Loucy (cell line): ENCODE results near the gene CERS6.

Experiments
- H2AFZ ChIP-seq: fragments of 200-600 bp; sonication (generic); 2 replicates; pipeline ENCODE4 v1.6.0; 2016; ENCODE audit warnings: antibody characterized with exemption, mild to moderate bottlenecking, low read length, moderate library complexity
- H3F3A ChIP-seq: fragments of 200-600 bp; 2 replicates; pipeline ENCODE4 v1.6.0; 2016; ENCODE audit warnings: antibody characterized with exemption, low read depth, mild to moderate bottlenecking
- H3K27me3 ChIP-seq: fragments of 200-600 bp; sonication (generic); 2 replicates; pipeline ENCODE4 v1.6.1; 2014; ENCODE audit warnings: low read length, mild to moderate bottlenecking; ENCODE audit not compliant: insufficient read depth, poor library complexity, severe bottlenecking
- H3K36me3 ChIP-seq: fragments of 200-600 bp; sonication (generic); 2 replicates; pipeline ENCODE4 v1.6.1; 2016; ENCODE audit warnings: low read length; ENCODE audit not compliant: insufficient read depth
- H3K4me1 ChIP-seq: fragments of 200-600 bp; sonication (generic); 2 replicates; pipeline ENCODE4 v1.5.1; 2014; ENCODE audit warnings: low read length, mild to moderate bottlenecking; ENCODE audit not compliant: insufficient read depth, poor library complexity, severe bottlenecking
- H3K4me2 ChIP-seq: fragments of 200-600 bp; sonication (generic); 2 replicates; pipeline ENCODE4 v1.6.0; 2014; ENCODE audit warnings: antibody characterized with exemption, low read length, low read depth, mild to moderate bottlenecking; ENCODE audit not compliant: poor library complexity, severe bottlenecking
- H3K4me3 ChIP-seq: fragments of 200-600 bp; sonication (generic); 2 replicates; pipeline ENCODE4 v1.5.1; 2014; ENCODE audit warnings: low read length, mild to moderate bottlenecking, mixed read lengths; ENCODE audit not compliant: poor library complexity, severe bottlenecking
- H3K79me2 ChIP-seq: fragments of 200-600 bp; sonication (generic); 2 replicates; pipeline ENCODE4 v1.6.1; 2014; ENCODE audit warnings: low read length; ENCODE audit not compliant: insufficient read depth
- H3K9ac ChIP-seq: fragments of 200-600 bp; sonication (generic); 2 replicates; pipeline ENCODE4 v1.6.0; 2014; ENCODE audit warnings: mild to moderate bottlenecking, low read depth, low read length, moderate library complexity; ENCODE audit not compliant: poor library complexity, severe bottlenecking
- H3K9me2 ChIP-seq: fragments of 200-600 bp; sonication (generic); replicated peaks from 2 replicates; pipeline ENCODE4 v1.6.1; 2016; ENCODE audit warnings: low read depth, low read length, mixed read lengths
- H3K9me3 ChIP-seq: fragments of 200-600 bp; sonication (generic); 2 replicates; pipeline ENCODE4 v1.6.1; 2014; ENCODE audit warnings: mild to moderate bottlenecking, antibody characterized with exemption, low read length, low read depth; ENCODE audit not compliant: insufficient read depth
- H4K20me1 ChIP-seq: fragments of 200-600 bp; sonication (generic); 2 replicates; pipeline ENCODE4 v1.6.0; 2014; ENCODE audit warnings: antibody characterized with exemption, low read length, mild to moderate bottlenecking; ENCODE audit not compliant: insufficient read depth, poor library complexity, severe bottlenecking
- CTCF ChIP-seq: fragments of 200-600 bp; sonication (generic); conservative IDR thresholded peaks from 2 replicates; pipeline ENCODE4 v1.5.1; 2014; ENCODE audit warnings: mild to moderate bottlenecking, antibody characterized with exemption, low read length
- EZH2phosphoT487 ChIP-seq: fragments of 200-600 bp; IDR thresholded peaks from 2 replicates; pipeline ENCODE4 v1.6.1; 2018; ENCODE audit warnings: antibody characterized with exemption, mild to moderate bottlenecking, moderate library complexity, borderline replicate concordance

Gene CERS6

GRCh38 chr2:168611091-168611490 lies 155.0 kb downstream of the CERS6 start:
- H3K9ac ChIP-seq = no peak overlapping the region
- no peak overlapping the region for H3K4me3 ChIP-seq
- peaks cover 3% of the 10 kb centered on the region; the same call in 1 of the 2 replicates for H3K9me3 ChIP-seq
- no peaks in the 10 kb centered on the region for H3F3A ChIP-seq
- TF ChIP-seq EZH2phosphoT487 (no peak), CTCF (no peak)
- H2AFZ ChIP-seq = no peak overlapping the region
- H3K79me2 ChIP-seq = no peaks in the 10 kb centered on the region; the same call in 1 of the 2 replicates
- H4K20me1 ChIP-seq = no peaks in the 10 kb centered on the region
- peaks cover 8% of the 10 kb centered on the region for H3K4me1 ChIP-seq
- no peak overlapping the region for H3K4me2 ChIP-seq
- H3K36me3 ChIP-seq = no peaks in the 10 kb centered on the region
- H3K27me3 ChIP-seq = no peaks in the 10 kb centered on the region
- H3K9me2 ChIP-seq = no peaks in the 10 kb centered on the region

- no peaks in the 10 kb centered on the region for H3F3A ChIP-seq
- H3K4me3 ChIP-seq = no peak overlapping the region
- H3K9me2 ChIP-seq = no peaks in the 10 kb centered on the region
- no peaks in the 10 kb centered on the region; the same call in 1 of the 2 replicates for H3K79me2 ChIP-seq
- H4K20me1 ChIP-seq = no peaks in the 10 kb centered on the region
- H3K4me1 ChIP-seq = peaks cover 8% of the 10 kb centered on the region
- no peak overlapping the region for H2AFZ ChIP-seq
- H3K9ac ChIP-seq = no peak overlapping the region
- no peak overlapping the region for H3K4me2 ChIP-seq
- TF ChIP-seq CTCF (no peak), EZH2phosphoT487 (no peak)
- no peaks in the 10 kb centered on the region for H3K9me3 ChIP-seq
- H3K27me3 ChIP-seq = no peaks in the 10 kb centered on the region
- H3K36me3 ChIP-seq = no peaks in the 10 kb centered on the region
These were observed 156.0 kb downstream of the CERS6 start for GRCh38 chr2:168611896-168612650.

DNA sequence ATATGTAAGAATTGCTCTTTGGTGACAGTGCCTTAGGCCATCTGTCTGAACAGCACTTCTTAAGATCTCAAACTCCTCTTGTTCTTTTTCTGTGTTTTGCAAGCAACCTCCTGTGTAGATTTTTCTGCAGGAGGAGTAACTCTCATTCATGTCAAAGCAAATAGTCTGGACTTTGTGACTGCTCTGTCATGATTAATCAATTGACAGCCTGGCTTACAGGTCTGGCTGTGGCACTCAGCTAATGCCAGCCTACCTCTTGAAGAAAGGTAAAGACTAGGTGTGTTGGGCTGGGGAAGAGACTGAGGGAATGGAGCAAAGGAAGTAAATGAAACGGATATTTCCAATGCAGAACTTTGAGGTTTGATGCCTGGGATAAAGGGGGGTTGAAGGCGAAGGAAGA lies 156.6 kb downstream of the CERS6 start:
- TF ChIP-seq EZH2phosphoT487 (no peak), CTCF (no peak)
- H3K9me3 ChIP-seq = no peaks in the 10 kb centered on the region
- no peak overlapping the region for H2AFZ ChIP-seq
- H4K20me1 ChIP-seq = no peaks in the 10 kb centered on the region
- H3F3A ChIP-seq = no peaks in the 10 kb centered on the region
- no peak overlapping the region for H3K9ac ChIP-seq
- no peaks in the 10 kb centered on the region for H3K36me3 ChIP-seq
- peaks cover 8% of the 10 kb centered on the region for H3K4me1 ChIP-seq
- H3K79me2 ChIP-seq = no peaks in the 10 kb centered on the region; the same call in 1 of the 2 replicates
- H3K27me3 ChIP-seq = no peaks in the 10 kb centered on the region
- no peak overlapping the region for H3K4me2 ChIP-seq
- H3K4me3 ChIP-seq = no peak overlapping the region
- no peaks in the 10 kb centered on the region for H3K9me2 ChIP-seq
